ENCODE data around the gene KCNAB3.
A peak's percentile ranks its signal among the peaks of the same experiment; 100 is the strongest.

Gene KCNAB3

GRCh38 chr17:7922845-7923628, 6.6 kb downstream of the KCNAB3 start:
- peak overlapping the region; percentile 76 to 82 for H3K9ac ChIP-seq (ENCODE audit: low read depth in 1 of 2, low read length in 2 of 2)

GRCh38 chr17:7922269-7922844, 7.3 kb downstream of the KCNAB3 start:
- Histone ChIP-seq H3K27me3 (ENCODE audit: control insufficient read depth in 1 of 2, insufficient read depth in 2 of 2, low read length in 2 of 2) (no peaks in the 10 kb centered on the region), H3K4me1 (ENCODE audit: control insufficient read depth in 1 of 2, insufficient read depth in 2 of 2, low read length in 2 of 2) (peaks cover 12 to 16% of the 10 kb centered on the region in 2 donors), H3K9me3 (ENCODE audit: control insufficient read depth in 1 of 2, low read length in 2 of 2) (no peaks in the 10 kb centered on the region), H3K36me3 (ENCODE audit: control insufficient read depth in 1 of 2, insufficient read depth in 2 of 2, low read length in 2 of 2) (no peaks in the 10 kb centered on the region), H3K9ac (ENCODE audit: low read depth in 1 of 2, low read length in 2 of 2) (peak overlapping the region; percentile 76 to 82), H3K4me3 (ENCODE audit: low read depth in 1 of 2, low read length in 2 of 2) (peak overlapping the region; percentile 68 to 76), H3K27ac (ENCODE audit: low read depth, low read length) (no peak overlapping the region)

More at GRCh38 chr17:7922845-7923628, 6.6 kb downstream of the KCNAB3 start:
- H3K27me3 ChIP-seq (ENCODE audit: control insufficient read depth in 1 of 2, insufficient read depth in 2 of 2, low read length in 2 of 2) = no peaks in the 10 kb centered on the region
- peak overlapping the region; percentile 68 to 76 for H3K4me3 ChIP-seq (ENCODE audit: low read depth in 1 of 2, low read length in 2 of 2)
- H3K27ac ChIP-seq (ENCODE audit: low read depth, low read length) = peak overlapping the region; percentile 15
- no peaks in the 10 kb centered on the region for H3K9me3 ChIP-seq (ENCODE audit: control insufficient read depth in 1 of 2, low read length in 2 of 2)
- no peaks in the 10 kb centered on the region for H3K36me3 ChIP-seq (ENCODE audit: control insufficient read depth in 1 of 2, insufficient read depth in 2 of 2, low read length in 2 of 2)
- peaks cover 12 to 16% of the 10 kb centered on the region in 2 donors for H3K4me1 ChIP-seq (ENCODE audit: control insufficient read depth in 1 of 2, insufficient read depth in 2 of 2, low read length in 2 of 2)

- H3K4me3 ChIP-seq (ENCODE audit: low read depth in 1 of 2, low read length in 2 of 2) = no peak overlapping the region
- no peak overlapping the region for H3K27ac ChIP-seq (ENCODE audit: low read depth, low read length)
- H3K9ac ChIP-seq (ENCODE audit: low read depth in 1 of 2, low read length in 2 of 2) = peak overlapping the region in 1 of 2 donors; percentile 77
- no peaks in the 10 kb centered on the region for H3K27me3 ChIP-seq (ENCODE audit: control insufficient read depth in 1 of 2, insufficient read depth in 2 of 2, low read length in 2 of 2)
- peaks cover 23% of the 10 kb centered on the region in 2 donors for H3K4me1 ChIP-seq (ENCODE audit: control insufficient read depth in 1 of 2, insufficient read depth in 2 of 2, low read length in 2 of 2)
- H3K9me3 ChIP-seq (ENCODE audit: control insufficient read depth in 1 of 2, low read length in 2 of 2) = no peaks in the 10 kb centered on the region
- peaks cover 0 to 2% of the 10 kb centered on the region in 2 donors for H3K36me3 ChIP-seq (ENCODE audit: control insufficient read depth in 1 of 2, insufficient read depth in 2 of 2, low read length in 2 of 2)
Observed at GRCh38 chr17:7916808-7917207, 12.8 kb downstream of the KCNAB3 start.

GRCh38 chr17:7916385-7916682, 13.3 kb downstream of the KCNAB3 start:
- Histone ChIP-seq H3K9me3 (ENCODE audit: control insufficient read depth in 1 of 2, low read length in 2 of 2) (no peaks in the 10 kb centered on the region), H3K27me3 (ENCODE audit: control insufficient read depth in 1 of 2, insufficient read depth in 2 of 2, low read length in 2 of 2) (no peaks in the 10 kb centered on the region), H3K36me3 (ENCODE audit: control insufficient read depth in 1 of 2, insufficient read depth in 2 of 2, low read length in 2 of 2) (peaks cover 0 to 2% of the 10 kb centered on the region in 2 donors), H3K27ac (ENCODE audit: low read depth, low read length) (peak overlapping the region; percentile 95), H3K9ac (ENCODE audit: low read depth in 1 of 2, low read length in 2 of 2) (peak overlapping the region; percentile 59 to 77), H3K4me1 (ENCODE audit: control insufficient read depth in 1 of 2, insufficient read depth in 2 of 2, low read length in 2 of 2) (peaks cover 23% of the 10 kb centered on the region in 2 donors), H3K4me3 (ENCODE audit: low read depth in 1 of 2, low read length in 2 of 2) (peak overlapping the region; percentile 75 to 80)

GRCh38 chr17:7915611-7916384, 13.9 kb downstream of the KCNAB3 start, which contains the start of gene RNF227:
RNF227 (minus strand) TSS chr17:7916289; CDS start chr17:7916195, 94 bp downstream.
- peaks cover under 1 to 2% of the 10 kb centered on the region in 2 donors for H3K36me3 ChIP-seq (ENCODE audit: control insufficient read depth in 1 of 2, insufficient read depth in 2 of 2, low read length in 2 of 2)
- H3K27me3 ChIP-seq (ENCODE audit: control insufficient read depth in 1 of 2, insufficient read depth in 2 of 2, low read length in 2 of 2) = no peaks in the 10 kb centered on the region
- peak within 1 kb of the TSS; percentile 95 for H3K27ac ChIP-seq (ENCODE audit: low read depth, low read length)
- H3K4me1 ChIP-seq (ENCODE audit: control insufficient read depth in 1 of 2, insufficient read depth in 2 of 2, low read length in 2 of 2) = peaks cover 23% of the 10 kb centered on the region in 2 donors
- peak within 1 kb of the TSS; percentile 75 to 80 for H3K4me3 ChIP-seq (ENCODE audit: low read depth in 1 of 2, low read length in 2 of 2)
- H3K9me3 ChIP-seq (ENCODE audit: control insufficient read depth in 1 of 2, low read length in 2 of 2) = no peaks in the 10 kb centered on the region
- H3K9ac ChIP-seq (ENCODE audit: low read depth in 1 of 2, low read length in 2 of 2) = peak within 1 kb of the TSS; percentile 59 to 77

GRCh38 chr17:7915179-7915610, 14.5 kb downstream of the KCNAB3 start:
- Histone ChIP-seq H3K36me3 (ENCODE audit: control insufficient read depth in 1 of 2, insufficient read depth in 2 of 2, low read length in 2 of 2) (peaks cover 5 to 6% of the 10 kb centered on the region in 2 donors), H3K9me3 (ENCODE audit: control insufficient read depth in 1 of 2, low read length in 2 of 2) (no peaks in the 10 kb centered on the region), H3K9ac (ENCODE audit: low read depth in 1 of 2, low read length in 2 of 2) (peak overlapping the region; percentile 59 to 75), H3K27ac (ENCODE audit: low read depth, low read length) (peak overlapping the region; percentile 86), H3K4me1 (ENCODE audit: control insufficient read depth in 1 of 2, insufficient read depth in 2 of 2, low read length in 2 of 2) (peaks cover 23% of the 10 kb centered on the region in 2 donors), H3K27me3 (ENCODE audit: control insufficient read depth in 1 of 2, insufficient read depth in 2 of 2, low read length in 2 of 2) (no peaks in the 10 kb centered on the region), H3K4me3 (ENCODE audit: low read depth in 1 of 2, low read length in 2 of 2) (peak overlapping the region; percentile 75 to 80)

- Histone ChIP-seq H3K9ac (ENCODE audit: low read depth in 1 of 2, low read length in 2 of 2) (no peak overlapping the region), H3K4me3 (ENCODE audit: low read depth in 1 of 2, low read length in 2 of 2) (no peak overlapping the region), H3K36me3 (ENCODE audit: control insufficient read depth in 1 of 2, insufficient read depth in 2 of 2, low read length in 2 of 2) (peaks cover 6 to 24% of the 10 kb centered on the region in 2 donors), H3K27me3 (ENCODE audit: control insufficient read depth in 1 of 2, insufficient read depth in 2 of 2, low read length in 2 of 2) (no peaks in the 10 kb centered on the region), H3K4me1 (ENCODE audit: control insufficient read depth in 1 of 2, insufficient read depth in 2 of 2, low read length in 2 of 2) (peaks cover 23% of the 10 kb centered on the region in 2 donors), H3K27ac (ENCODE audit: low read depth, low read length) (no peak overlapping the region), H3K9me3 (ENCODE audit: control insufficient read depth in 1 of 2, low read length in 2 of 2) (no peaks in the 10 kb centered on the region)
Observed at GRCh38 chr17:7912927-7913524, 16.6 kb downstream of the KCNAB3 start.

GRCh38 chr17:7911116-7911515, 18.5 kb downstream of the KCNAB3 start:
- H3K9ac ChIP-seq (ENCODE audit: low read depth in 1 of 2, low read length in 2 of 2) = no peak overlapping the region
- peaks cover 14 to 15% of the 10 kb centered on the region in 2 donors for H3K4me1 ChIP-seq (ENCODE audit: control insufficient read depth in 1 of 2, insufficient read depth in 2 of 2, low read length in 2 of 2)
- H3K27ac ChIP-seq (ENCODE audit: low read depth, low read length) = no peak overlapping the region
- H3K9me3 ChIP-seq (ENCODE audit: control insufficient read depth in 1 of 2, low read length in 2 of 2) = no peaks in the 10 kb centered on the region
- no peaks in the 10 kb centered on the region for H3K27me3 ChIP-seq (ENCODE audit: control insufficient read depth in 1 of 2, insufficient read depth in 2 of 2, low read length in 2 of 2)
- H3K4me3 ChIP-seq (ENCODE audit: low read depth in 1 of 2, low read length in 2 of 2) = no peak overlapping the region
- peaks cover 23 to 43% of the 10 kb centered on the region in 2 donors for H3K36me3 ChIP-seq (ENCODE audit: control insufficient read depth in 1 of 2, insufficient read depth in 2 of 2, low read length in 2 of 2)

GRCh38 chr17:7910711-7911110, 18.9 kb downstream of the KCNAB3 start:
- no peaks in the 10 kb centered on the region for H3K9me3 ChIP-seq (ENCODE audit: control insufficient read depth in 1 of 2, low read length in 2 of 2)

More at GRCh38 chr17:7910711-7911110, 18.9 kb downstream of the KCNAB3 start:
- Histone ChIP-seq H3K9ac (ENCODE audit: low read depth in 1 of 2, low read length in 2 of 2) (no peak overlapping the region), H3K4me1 (ENCODE audit: control insufficient read depth in 1 of 2, insufficient read depth in 2 of 2, low read length in 2 of 2) (peaks cover 12 to 15% of the 10 kb centered on the region in 2 donors), H3K36me3 (ENCODE audit: control insufficient read depth in 1 of 2, insufficient read depth in 2 of 2, low read length in 2 of 2) (peaks cover 27 to 47% of the 10 kb centered on the region in 2 donors), H3K27me3 (ENCODE audit: control insufficient read depth in 1 of 2, insufficient read depth in 2 of 2, low read length in 2 of 2) (no peaks in the 10 kb centered on the region), H3K27ac (ENCODE audit: low read depth, low read length) (no peak overlapping the region), H3K4me3 (ENCODE audit: low read depth in 1 of 2, low read length in 2 of 2) (no peak overlapping the region)

Data from duodenal mucosa (tissue), 2 donors.